HFFc6 (cell line): ENCODE measurements around the gene DBT. TPM values are rescaled to one million over a fixed set of nuclear protein-coding genes. Genes with fewer than 3 reads are reported as not detected.

Experiments used
- DNase-seq: peaks from one replicate; pipeline ENCODE4 v3.0.0-alpha.2; 2018
- H3K27ac Mint-ChIP-seq: 2 replicates; pipeline ENCODE4 v1.8.0; 2020; ENCODE audit warnings: mild to moderate bottlenecking, mixed read lengths
- H3K27me3 Mint-ChIP-seq: 2 replicates; pipeline ENCODE4 v1.8.0; 2021; ENCODE audit warnings: mild to moderate bottlenecking, moderate library complexity, mixed read lengths; ENCODE audit not compliant: insufficient read depth
- H3K36me3 Mint-ChIP-seq: 2 replicates; pipeline ENCODE4 v1.8.0; 2021; ENCODE audit warnings: low read depth, mixed read lengths
- H3K4me1 Mint-ChIP-seq: 2 replicates; pipeline ENCODE4 v1.8.0; 2020; ENCODE audit warnings: low read depth, mixed read lengths
- H3K4me3 Mint-ChIP-seq: 2 replicates; pipeline ENCODE4 v1.8.0; 2020; ENCODE audit warnings: mild to moderate bottlenecking, moderate library complexity, mixed read lengths
- H3K9me3 Mint-ChIP-seq: 2 replicates; pipeline ENCODE4 v1.8.0; 2020; ENCODE audit warnings: mild to moderate bottlenecking, mixed read lengths
- CTCF ChIP-seq: fragments of 200-600 bp; sonication (generic); IDR thresholded peaks from 2 replicates; pipeline ENCODE4 v1.5.0; 2021; ENCODE audit warnings: antibody characterized with exemption, mild to moderate bottlenecking
- total RNA-seq, 6 experiments: library from RNA; stranded (reverse); fragmentation: NEBNext Ultra II Directional; extraction: Animal tissue kit (Norgen Biotek cat#: 25700); gene quantifications; 2 replicates in 1 of 6; 3 replicates in 5 of 6; pipeline ENCODE4 v1.2.3, GENCODE V29; 2021

The DBT gene
- total RNA-seq, 6 experiments from 2014 or later, result 8.6 to 12.3 (median 10.2) TPM

DNA sequence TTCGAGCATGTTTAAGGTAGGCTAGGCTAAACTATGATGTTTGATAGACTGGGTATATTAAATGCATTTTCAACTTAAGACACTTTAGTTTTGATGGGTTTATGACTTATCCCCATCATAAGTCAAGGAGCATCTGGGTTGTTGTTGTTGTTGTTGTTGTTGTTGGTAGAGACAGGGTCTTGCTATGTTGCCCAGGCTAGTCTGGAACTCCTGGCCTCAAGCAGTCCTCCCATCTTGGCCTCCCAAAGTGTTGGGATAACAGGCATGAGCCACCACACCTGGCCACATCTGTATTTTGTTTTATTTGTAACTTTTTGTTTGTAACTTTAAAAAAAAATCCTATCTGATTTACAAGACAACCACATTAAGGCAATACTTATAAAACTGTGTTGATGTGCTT lies 17.5 kb downstream of the DBT start:
- TF ChIP-seq CTCF, result no peak
- Mint-ChIP-seq H3K9me3 (no peaks in the 10 kb centered on the region), H3K4me1 (no peaks in the 10 kb centered on the region), H3K27me3 (peaks cover 2% of the 10 kb centered on the region; the same call in 1 of the 2 replicates), H3K27ac (no peak overlapping the region), H3K4me3 (no peak overlapping the region), H3K36me3 (peaks cover 25% of the 10 kb centered on the region)
- no peak for DNase-seq

- Mint-ChIP-seq H3K4me1 (no peaks in the 10 kb centered on the region), H3K4me3 (no peak overlapping the region), H3K27ac (no peak overlapping the region), H3K9me3 (no peaks in the 10 kb centered on the region), H3K36me3 (peaks cover 25% of the 10 kb centered on the region), H3K27me3 (peaks cover 2% of the 10 kb centered on the region; the same call in 1 of the 2 replicates)
- DNase-seq, result no peak
- no peak for TF ChIP-seq CTCF
These were observed 17.9 kb downstream of the DBT start for GRCh38 chr1:100231721-100232120.

- Mint-ChIP-seq H3K36me3 (peaks cover 25% of the 10 kb centered on the region), H3K4me3 (no peak overlapping the region), H3K27ac (no peak overlapping the region), H3K4me1 (no peaks in the 10 kb centered on the region), H3K27me3 (no peaks in the 10 kb centered on the region), H3K9me3 (no peaks in the 10 kb centered on the region)
- no peak for DNase-seq
- no peak for TF ChIP-seq CTCF
These were observed 18.9 kb downstream of the DBT start for GRCh38 chr1:100230765-100231164.

DNA sequence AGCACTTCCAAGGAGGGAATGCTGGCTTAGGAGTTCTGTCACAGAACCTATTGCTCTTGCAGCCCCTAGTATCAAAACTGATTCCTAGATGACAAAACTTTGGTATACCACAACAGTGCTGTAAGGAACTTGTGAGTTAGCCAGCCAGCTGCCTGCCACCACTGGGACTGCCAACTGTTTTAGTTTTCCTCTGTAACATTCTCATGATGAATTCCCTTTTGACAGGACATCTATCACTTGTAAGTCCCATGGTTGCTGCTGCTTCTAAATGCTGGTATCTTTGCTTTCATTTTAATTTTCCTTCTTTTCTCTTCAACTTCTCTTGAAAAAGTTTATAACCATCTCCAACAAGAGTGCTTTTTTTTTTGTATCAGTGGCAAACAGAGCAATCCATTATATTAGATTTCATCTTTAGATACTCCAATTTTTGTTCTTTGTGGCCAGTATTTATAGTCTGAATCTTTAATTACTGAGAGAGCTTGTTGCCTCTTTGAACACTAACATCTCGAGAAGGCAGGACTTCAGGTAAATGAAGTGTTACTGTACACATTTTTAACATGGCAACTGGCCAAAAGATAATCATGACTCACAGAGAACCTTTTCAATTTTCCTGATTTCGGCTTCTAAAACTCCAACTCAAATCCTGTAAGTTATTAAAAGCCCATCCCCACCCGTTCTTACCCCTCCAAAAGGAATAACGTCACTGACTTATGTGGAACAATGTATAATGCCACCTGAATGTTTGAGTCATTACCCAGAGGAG lies 19.8 kb downstream of the DBT start:
- no peak overlapping the region for H3K27ac Mint-ChIP-seq
- H3K36me3 Mint-ChIP-seq, result peaks cover 25% of the 10 kb centered on the region
- H3K4me3 Mint-ChIP-seq, result no peak overlapping the region
- TF ChIP-seq CTCF, result no peak
- no peaks in the 10 kb centered on the region for H3K27me3 Mint-ChIP-seq
- DNase-seq, result no peak
- no peaks in the 10 kb centered on the region for H3K4me1 Mint-ChIP-seq
- no peaks in the 10 kb centered on the region for H3K9me3 Mint-ChIP-seq

- Mint-ChIP-seq H3K4me1 (no peaks in the 10 kb centered on the region), H3K27me3 (no peaks in the 10 kb centered on the region), H3K27ac (no peak overlapping the region), H3K36me3 (peaks cover 12% of the 10 kb centered on the region), H3K9me3 (no peaks in the 10 kb centered on the region), H3K4me3 (no peak overlapping the region)
- no peak for DNase-seq
- TF ChIP-seq CTCF, result no peak
These were observed 27.2 kb downstream of the DBT start for GRCh38 chr1:100222428-100222827.
